AG04449 (cell line): Measurements from ENCODE around the gene GRM2.

Experiments used
- CTCF ChIA-PET: fragments of 350-600 bp; formaldehyde crosslinking; extraction: SDS; loops from one replicate; lab custom pipeline; 2021; ENCODE audit warnings: antibody characterized with exemption; lab: Yijun Ruan, JAX
- POLR2A ChIA-PET: fragments of 400-600, 350-600 bp; formaldehyde crosslinking; extraction: SDS; loops from one replicate; lab custom pipeline; 2020; ENCODE audit warnings: antibody characterized with exemption, inconsistent platforms; lab: Yijun Ruan, JAX
- DNase-seq: peaks from one replicate; pipeline ENCODE4 v3.0.0-alpha.2; 2010; ENCODE audit warnings: low read depth, low spot score
- H3K4me3 ChIP-seq: 2 replicates; pipeline ENCODE4 v1.5.1; 2011; ENCODE audit warnings: low read depth, mild to moderate bottlenecking, control low read depth, low read length
- TF ChIP-seq, protein P1 (sequence below): IDR thresholded peaks from one replicate; pipeline ENCODE4 v1.5.1; 2011; ENCODE audit warnings: mild to moderate bottlenecking, moderate library complexity, low read length, control low read depth, inconsistent platforms; ENCODE audit not compliant: insufficient read depth; ENCODE audit errors: missing control alignments

The GRM2 gene

DNA sequence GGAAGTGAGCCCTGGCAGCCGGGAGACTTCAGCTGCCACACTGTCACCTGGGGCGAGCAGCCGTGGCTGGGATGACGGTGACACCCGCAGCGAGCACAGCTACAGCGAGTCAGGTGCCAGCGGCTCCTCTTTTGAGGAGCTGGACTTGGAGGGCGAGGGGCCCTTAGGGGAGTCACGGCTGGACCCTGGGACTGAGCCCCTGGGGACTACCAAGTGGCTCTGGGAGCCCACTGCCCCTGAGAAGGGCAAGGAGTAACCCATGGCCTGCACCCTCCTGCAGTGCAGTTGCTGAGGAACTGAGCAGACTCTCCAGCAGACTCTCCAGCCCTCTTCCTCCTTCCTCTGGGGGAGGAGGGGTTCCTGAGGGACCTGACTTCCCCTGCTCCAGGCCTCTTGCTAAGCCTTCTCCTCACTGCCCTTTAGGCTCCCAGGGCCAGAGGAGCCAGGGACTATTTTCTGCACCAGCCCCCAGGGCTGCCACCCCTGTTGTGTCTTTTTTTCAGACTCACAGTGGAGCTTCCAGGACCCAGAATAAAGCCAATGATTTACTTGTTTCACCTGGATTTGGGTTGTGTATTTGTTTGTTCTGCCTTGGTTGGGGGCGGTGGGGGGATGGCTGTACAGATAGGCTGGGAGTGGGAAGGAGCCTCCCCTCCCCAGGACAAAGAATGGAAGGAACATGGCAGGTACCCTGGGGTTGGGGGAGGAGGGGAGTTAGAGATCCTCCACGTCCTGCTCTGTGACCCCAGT is 2.9 kb upstream of the GRM2 start:
- DNase-seq: no peak
- ChIA-PET CTCF (interaction anchor here (2.8 kb wide), 1 partner anchor 22 kb away, joined by 13 read pairs; no protein-coding TSS in a partner anchor), POLR2A (no interaction called here)
- no peak overlapping the region for H3K4me3 ChIP-seq
- TF ChIP-seq, protein P1, sequence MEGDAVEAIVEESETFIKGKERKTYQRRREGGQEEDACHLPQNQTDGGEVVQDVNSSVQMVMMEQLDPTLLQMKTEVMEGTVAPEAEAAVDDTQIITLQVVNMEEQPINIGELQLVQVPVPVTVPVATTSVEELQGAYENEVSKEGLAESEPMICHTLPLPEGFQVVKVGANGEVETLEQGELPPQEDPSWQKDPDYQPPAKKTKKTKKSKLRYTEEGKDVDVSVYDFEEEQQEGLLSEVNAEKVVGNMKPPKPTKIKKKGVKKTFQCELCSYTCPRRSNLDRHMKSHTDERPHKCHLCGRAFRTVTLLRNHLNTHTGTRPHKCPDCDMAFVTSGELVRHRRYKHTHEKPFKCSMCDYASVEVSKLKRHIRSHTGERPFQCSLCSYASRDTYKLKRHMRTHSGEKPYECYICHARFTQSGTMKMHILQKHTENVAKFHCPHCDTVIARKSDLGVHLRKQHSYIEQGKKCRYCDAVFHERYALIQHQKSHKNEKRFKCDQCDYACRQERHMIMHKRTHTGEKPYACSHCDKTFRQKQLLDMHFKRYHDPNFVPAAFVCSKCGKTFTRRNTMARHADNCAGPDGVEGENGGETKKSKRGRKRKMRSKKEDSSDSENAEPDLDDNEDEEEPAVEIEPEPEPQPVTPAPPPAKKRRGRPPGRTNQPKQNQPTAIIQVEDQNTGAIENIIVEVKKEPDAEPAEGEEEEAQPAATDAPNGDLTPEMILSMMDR: no peak

DNA sequence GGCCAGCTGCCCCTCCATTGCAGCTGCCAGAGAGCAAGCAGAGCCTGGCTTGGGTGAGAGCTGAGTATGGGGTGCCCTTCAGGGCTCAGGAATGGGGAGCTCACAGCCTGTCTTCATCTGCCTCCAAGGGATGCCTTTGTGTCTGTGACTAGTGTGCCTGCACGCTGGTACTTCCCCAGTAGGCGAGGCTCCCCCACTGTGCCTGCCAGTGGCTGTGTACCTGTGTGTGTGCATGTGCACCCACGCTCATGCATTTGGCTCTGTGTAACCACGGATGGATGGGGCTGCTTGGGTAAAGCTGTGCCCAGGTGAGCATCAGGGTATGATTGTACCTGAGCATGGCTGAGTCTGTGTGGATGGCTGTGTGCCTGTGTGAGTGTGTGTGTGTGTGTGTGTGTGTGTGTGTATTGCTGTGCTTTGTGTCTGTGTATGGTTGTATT is 2.3 kb upstream of the GRM2 start:
- H3K4me3 ChIP-seq: no peak overlapping the region
- CTCF ChIA-PET: interaction anchor here (2.8 kb wide), 1 partner anchor 22 kb away, joined by 13 read pairs; no protein-coding TSS in a partner anchor
- TF ChIP-seq, protein P1: no peak
- DNase-seq: no peak
- POLR2A ChIA-PET: no interaction called here

DNA sequence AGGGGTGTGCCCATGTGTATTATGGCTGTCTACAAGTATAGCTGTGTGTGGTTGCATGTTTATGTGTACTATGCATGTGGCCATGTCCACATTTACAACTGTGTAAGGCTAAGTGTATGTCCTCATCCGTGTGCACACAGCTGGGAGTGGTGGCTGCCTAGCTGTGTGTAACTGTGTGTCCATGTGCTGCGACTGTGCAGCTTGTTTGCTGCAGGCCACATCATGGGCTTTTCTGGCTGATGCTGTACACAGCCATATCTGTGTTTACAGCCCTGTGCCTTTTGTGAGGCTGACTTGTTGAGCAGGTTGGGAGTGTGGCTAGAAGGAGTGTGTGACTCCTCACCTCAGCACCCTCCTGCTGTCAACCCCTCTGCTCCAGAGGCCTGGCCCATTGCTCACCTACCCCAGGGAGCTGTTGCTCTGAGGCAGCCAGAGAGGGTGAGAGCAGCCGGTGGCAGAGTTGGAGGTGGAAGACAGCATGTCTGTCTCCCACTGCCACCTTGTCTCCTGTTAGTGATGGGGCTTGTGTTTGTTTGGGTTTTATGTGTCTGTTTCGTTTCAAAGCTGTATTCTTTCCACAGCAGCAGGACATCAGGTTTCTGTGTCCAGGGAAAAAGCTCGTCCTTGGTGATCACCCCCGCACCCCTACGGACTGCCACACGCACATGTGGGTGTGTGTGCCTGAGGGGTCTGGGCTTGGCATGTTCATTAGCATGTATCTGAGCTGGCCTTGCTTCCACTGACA is 1.4 kb upstream of the GRM2 start:
- H3K4me3 ChIP-seq: no peak overlapping the region
- DNase-seq: no peak
- ChIA-PET POLR2A (no interaction called here), CTCF (interaction anchor here (0.7 to 2.8 kb wide), 3 partner anchors 13 to 203 kb away, joined by 4 to 13 read pairs (median 4); no protein-coding TSS in a partner anchor)
- TF ChIP-seq, protein P1: no peak

DNA sequence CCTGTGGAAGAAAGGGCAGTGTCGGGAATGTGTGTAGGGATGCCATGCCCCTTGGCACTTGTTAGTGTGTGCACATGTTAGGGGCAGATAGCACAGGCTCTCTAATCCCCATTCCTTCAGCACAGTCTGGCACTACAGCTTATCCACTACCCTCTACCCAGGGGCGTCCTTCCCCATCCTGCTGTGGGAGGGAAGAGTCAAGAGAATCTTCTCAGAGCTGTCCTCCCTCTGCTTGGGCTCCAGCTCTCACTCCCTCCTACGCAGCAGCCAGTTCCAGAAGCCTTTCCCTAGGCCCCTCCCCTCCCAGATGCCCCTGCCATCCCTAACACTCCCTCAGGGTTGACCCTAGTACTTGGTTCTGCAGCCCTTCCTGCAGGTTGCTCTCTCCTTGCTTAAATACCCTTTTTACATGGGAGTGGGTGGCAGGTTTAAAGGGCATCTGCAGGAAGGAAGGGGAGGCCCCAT is 815 bp upstream of the GRM2 start:
- H3K4me3 ChIP-seq: no peak overlapping the region
- TF ChIP-seq, protein P1: no peak
- no peak for DNase-seq
- POLR2A ChIA-PET: no interaction called here
- CTCF ChIA-PET: interaction anchor here (0.7 to 2.8 kb wide), 3 partner anchors 14 to 204 kb away, joined by 4 to 13 read pairs (median 4); no protein-coding TSS in a partner anchor

DNA sequence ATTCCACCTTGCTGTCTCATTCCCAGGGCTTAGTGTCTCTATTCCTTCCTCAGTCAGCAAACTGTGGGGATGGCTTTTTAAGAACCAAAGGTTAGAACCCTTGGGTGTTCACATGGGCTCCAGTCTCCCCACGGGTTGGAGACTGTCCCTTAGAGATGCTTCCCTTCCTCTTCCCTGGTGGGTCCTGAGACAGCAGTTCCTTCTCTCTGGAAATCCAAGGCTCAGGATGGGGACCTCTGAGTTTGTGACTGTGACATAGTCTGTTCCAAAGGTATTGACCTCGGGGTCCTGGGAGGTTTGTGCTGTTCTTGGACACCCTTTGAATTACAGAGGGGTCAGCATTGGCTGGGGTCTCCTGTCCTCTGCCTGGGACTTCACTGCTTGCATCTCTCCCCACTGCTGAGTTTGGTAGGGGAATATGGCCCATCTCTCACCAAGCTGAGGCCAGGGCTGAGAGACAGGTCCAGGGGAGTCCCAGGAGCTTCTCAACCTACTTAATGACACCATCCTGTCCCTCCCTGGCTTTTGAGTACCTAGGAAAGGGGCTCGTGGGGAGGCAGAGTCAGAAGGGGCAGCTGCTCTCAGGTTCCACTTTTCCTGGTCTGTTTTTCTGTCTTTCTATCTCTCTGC is 1.5 kb downstream of the GRM2 start:
- ChIA-PET CTCF (interaction anchor here (1.3 kb wide), 1 partner anchor 26 kb away, joined by 3 read pairs; no protein-coding TSS in a partner anchor), POLR2A (no interaction called here)
- no peak overlapping the region for H3K4me3 ChIP-seq
- DNase-seq: no peak
- TF ChIP-seq, protein P1: no peak

DNA sequence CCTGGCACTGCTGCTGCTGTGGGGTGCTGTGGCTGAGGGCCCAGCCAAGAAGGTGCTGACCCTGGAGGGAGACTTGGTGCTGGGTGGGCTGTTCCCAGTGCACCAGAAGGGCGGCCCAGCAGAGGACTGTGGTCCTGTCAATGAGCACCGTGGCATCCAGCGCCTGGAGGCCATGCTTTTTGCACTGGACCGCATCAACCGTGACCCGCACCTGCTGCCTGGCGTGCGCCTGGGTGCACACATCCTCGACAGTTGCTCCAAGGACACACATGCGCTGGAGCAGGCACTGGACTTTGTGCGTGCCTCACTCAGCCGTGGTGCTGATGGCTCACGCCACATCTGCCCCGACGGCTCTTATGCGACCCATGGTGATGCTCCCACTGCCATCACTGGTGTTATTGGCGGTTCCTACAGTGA is 2.1 kb downstream of the GRM2 start:
- POLR2A ChIA-PET: interaction anchor here (0.7 kb wide), 1 partner anchor 360 kb away, joined by 3 read pairs; no protein-coding TSS in a partner anchor
- no peak for DNase-seq
- TF ChIP-seq, protein P1: no peak
- CTCF ChIA-PET: interaction anchor here (1.3 kb wide), 1 partner anchor 27 kb away, joined by 3 read pairs; no protein-coding TSS in a partner anchor
- no peak overlapping the region for H3K4me3 ChIP-seq
